Stomach (tissue), 4 donors: ENCODE measurements around the gene POU4F2.

Experiments used
- EP300 ChIP-seq: sonication (generic); formaldehyde crosslinking; IDR thresholded peaks from one replicate; pipeline ENCODE4 v1.6.1; 2017; ENCODE audit warnings: antibody characterized with exemption
- POLR2A ChIP-seq, 4 donors: fragments of 450-650 bp; IDR thresholded peaks; one replicate each; pipeline ENCODE4 v1.6.1; 2016; ENCODE audit warnings: antibody characterized with exemption in 4 of 4, control low read depth in 2 of 4, mild to moderate bottlenecking in 1 of 4, moderate library complexity in 1 of 4
- POLR2AphosphoS5 ChIP-seq, 3 donors: sonication (generic); formaldehyde crosslinking; IDR thresholded peaks; one replicate each; pipeline ENCODE4 v1.6.1; 2016; ENCODE audit warnings: antibody characterized with exemption in 3 of 3
- TF ChIP-seq, protein P1 (sequence below), 7 experiments: fragments of 450-650 bp in 4 of 7; fragments of 200-600 bp in 3 of 7; sonication (generic) in 3 of 7; IDR thresholded peaks; one replicate each; pipeline ENCODE4 v1.5.1; 2016 to 2019; ENCODE audit warnings: antibody characterized with exemption in 7 of 7, control low read depth in 2 of 7, mild to moderate bottlenecking in 1 of 7

- no peak for TF ChIP-seq POLR2A (IDR thresholded peaks at IDR 0.05)
- TF ChIP-seq, protein P1, sequence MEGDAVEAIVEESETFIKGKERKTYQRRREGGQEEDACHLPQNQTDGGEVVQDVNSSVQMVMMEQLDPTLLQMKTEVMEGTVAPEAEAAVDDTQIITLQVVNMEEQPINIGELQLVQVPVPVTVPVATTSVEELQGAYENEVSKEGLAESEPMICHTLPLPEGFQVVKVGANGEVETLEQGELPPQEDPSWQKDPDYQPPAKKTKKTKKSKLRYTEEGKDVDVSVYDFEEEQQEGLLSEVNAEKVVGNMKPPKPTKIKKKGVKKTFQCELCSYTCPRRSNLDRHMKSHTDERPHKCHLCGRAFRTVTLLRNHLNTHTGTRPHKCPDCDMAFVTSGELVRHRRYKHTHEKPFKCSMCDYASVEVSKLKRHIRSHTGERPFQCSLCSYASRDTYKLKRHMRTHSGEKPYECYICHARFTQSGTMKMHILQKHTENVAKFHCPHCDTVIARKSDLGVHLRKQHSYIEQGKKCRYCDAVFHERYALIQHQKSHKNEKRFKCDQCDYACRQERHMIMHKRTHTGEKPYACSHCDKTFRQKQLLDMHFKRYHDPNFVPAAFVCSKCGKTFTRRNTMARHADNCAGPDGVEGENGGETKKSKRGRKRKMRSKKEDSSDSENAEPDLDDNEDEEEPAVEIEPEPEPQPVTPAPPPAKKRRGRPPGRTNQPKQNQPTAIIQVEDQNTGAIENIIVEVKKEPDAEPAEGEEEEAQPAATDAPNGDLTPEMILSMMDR (IDR thresholded peaks at IDR 0.05) = no peak
- TF ChIP-seq POLR2AphosphoS5 (IDR thresholded peaks at IDR 0.05) = no peak
- TF ChIP-seq EP300 = no peak
These were observed 16.8 kb downstream of the POU4F2 start for GRCh38 chr4:146655521-146655856.
